B cell (primary cell): Measurements from ENCODE around the gene SCRN1.

Experiments
- EZH2 ChIP-seq: IDR thresholded peaks from 2 replicates; pipeline ENCODE4 v1.6.1; 2012; ENCODE audit warnings: borderline replicate concordance, low read depth, mild to moderate bottlenecking, moderate library complexity, low read length; ENCODE audit not compliant: insufficient read depth, poor library complexity, severe bottlenecking
- TF ChIP-seq, protein P1 (sequence below): fragments of 200-600 bp; IDR thresholded peaks from one replicate; pipeline ENCODE4 v1.8.0; 2022; ENCODE audit warnings: antibody characterized with exemption, mild to moderate bottlenecking

DNA sequence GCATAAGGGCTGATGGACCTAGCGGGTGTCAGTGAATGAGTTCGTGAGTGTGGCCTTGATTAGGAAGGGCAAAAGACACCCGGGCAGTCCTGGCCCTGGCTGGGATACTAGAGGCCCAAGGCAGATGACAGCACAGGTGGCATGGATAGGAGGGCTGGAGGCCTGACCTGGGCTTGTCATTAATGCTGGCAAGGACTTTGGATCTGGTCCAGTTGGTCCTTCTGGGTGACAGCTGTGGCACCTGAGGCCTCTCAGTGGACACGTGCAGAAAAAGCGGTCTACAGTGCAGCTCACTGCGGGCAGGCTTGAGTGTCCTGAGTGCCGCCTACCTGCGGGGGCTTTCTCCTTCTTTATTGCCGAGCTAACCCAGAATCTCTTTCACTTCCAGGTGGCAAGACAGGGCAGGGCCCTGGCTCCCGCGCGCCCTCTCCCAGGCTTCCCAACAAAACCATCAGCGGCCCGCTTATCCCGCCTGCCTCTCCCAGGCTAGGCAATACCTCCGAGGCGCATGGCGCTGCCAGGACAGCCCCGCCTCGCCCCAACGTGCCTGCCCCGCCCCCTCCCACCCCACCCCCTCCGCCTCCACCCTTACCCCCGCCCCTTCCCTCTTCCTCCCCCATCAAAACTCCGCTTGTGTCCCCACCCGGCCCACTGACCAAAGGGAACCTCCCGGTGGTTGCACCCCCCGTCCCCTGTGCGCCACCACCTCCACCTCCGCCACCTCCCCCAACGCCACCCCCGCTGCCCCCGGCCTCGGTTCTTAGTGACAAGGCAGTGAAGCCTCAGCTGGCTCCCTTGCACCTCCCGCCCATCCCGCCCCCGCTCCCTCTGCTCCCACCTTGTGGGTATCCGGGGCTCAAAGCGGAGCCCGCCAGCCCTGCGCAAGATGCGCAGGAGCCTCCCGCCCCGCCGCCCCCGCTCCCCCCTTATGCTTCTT lies 105.9 kb downstream of the SCRN1 start:
- TF ChIP-seq, protein P1, sequence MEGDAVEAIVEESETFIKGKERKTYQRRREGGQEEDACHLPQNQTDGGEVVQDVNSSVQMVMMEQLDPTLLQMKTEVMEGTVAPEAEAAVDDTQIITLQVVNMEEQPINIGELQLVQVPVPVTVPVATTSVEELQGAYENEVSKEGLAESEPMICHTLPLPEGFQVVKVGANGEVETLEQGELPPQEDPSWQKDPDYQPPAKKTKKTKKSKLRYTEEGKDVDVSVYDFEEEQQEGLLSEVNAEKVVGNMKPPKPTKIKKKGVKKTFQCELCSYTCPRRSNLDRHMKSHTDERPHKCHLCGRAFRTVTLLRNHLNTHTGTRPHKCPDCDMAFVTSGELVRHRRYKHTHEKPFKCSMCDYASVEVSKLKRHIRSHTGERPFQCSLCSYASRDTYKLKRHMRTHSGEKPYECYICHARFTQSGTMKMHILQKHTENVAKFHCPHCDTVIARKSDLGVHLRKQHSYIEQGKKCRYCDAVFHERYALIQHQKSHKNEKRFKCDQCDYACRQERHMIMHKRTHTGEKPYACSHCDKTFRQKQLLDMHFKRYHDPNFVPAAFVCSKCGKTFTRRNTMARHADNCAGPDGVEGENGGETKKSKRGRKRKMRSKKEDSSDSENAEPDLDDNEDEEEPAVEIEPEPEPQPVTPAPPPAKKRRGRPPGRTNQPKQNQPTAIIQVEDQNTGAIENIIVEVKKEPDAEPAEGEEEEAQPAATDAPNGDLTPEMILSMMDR: no peak
- TF ChIP-seq EZH2: no peak
